Peyer's patch (tissue), 4 donors: ENCODE data around the gene SACM1L.

ENCODE experiments used
- CTCF ChIP-seq, 6 experiments: fragments of 450-650 bp in 4 of 6; fragments of 200-600 bp in 2 of 6; sonication (generic) in 1 of 6; IDR thresholded peaks; one replicate each; pipeline ENCODE4 v1.5.1; 2017 to 2019; ENCODE audit warnings: antibody characterized with exemption in 6 of 6, mild to moderate bottlenecking in 3 of 6, moderate library complexity in 1 of 6
- POLR2A ChIP-seq, 2 donors: fragments of 450-650 bp; IDR thresholded peaks; one replicate each; pipeline ENCODE4 v1.5.1; 2017; ENCODE audit warnings: antibody characterized with exemption in 2 of 2, mild to moderate bottlenecking in 2 of 2, moderate library complexity in 2 of 2

- TF ChIP-seq CTCF (IDR thresholded peaks at IDR 0.05): no peak
- TF ChIP-seq POLR2A (IDR thresholded peaks at IDR 0.05): no peak
These were observed 97.8 kb downstream of the SACM1L start for GRCh38 chr3:45786801-45787495.
